PC-9 (cell line): ENCODE measurements around the gene GSK3B. TPM values are rescaled to one million over a fixed set of nuclear protein-coding genes. Genes with fewer than 3 reads are reported as not detected.

Experiments
- BruUV-seq: library from RNA; stranded (reverse); fragments of 400-500 nt; replicated peaks from 2 replicates; lab custom pipeline; 2021; lab: Mats Ljungman, UMichigan
- CTCF ChIA-PET: fragments of 300-600 bp; sonication (Branson Sonifier 250); formaldehyde crosslinking; loops from one replicate; lab custom pipeline; 2022; ENCODE audit warnings: antibody characterized with exemption; lab: Charles Lee
- POLR2A ChIA-PET: fragments of 300-600 bp; sonication (Branson Sonifier 250); formaldehyde crosslinking; loops from one replicate; lab custom pipeline; 2022; ENCODE audit warnings: antibody characterized with exemption; ENCODE audit not compliant: unreplicated experiment; lab: Charles Lee
- DNase-seq, 2 experiments: peaks; one replicate each; pipeline versions ENCODE4 v3.0.0 to v3.0.0-alpha.2; 2015 to 2022; ENCODE audit warnings: mixed read lengths in 1 of 2
- H2AFZ ChIP-seq: fragments of 200-600 bp; sonication (generic); 2 replicates; pipeline ENCODE4 v1.8.1; 2017; ENCODE audit warnings: antibody characterized with exemption
- H3F3A ChIP-seq: fragments of 200-600 bp; sonication (generic); 2 replicates; pipeline ENCODE4 v1.8.1; 2017; ENCODE audit warnings: antibody characterized with exemption, mild to moderate bottlenecking, low read depth; ENCODE audit not compliant: insufficient read depth
- H3K27ac ChIP-seq: fragments of 200-600 bp; sonication (generic); 2 replicates; pipeline ENCODE4 v1.6.1; 2016; ENCODE audit warnings: mixed run types
- H3K27me3 ChIP-seq: fragments of 200-600 bp; sonication (generic); 2 replicates; pipeline ENCODE4 v1.6.1; 2016; ENCODE audit warnings: low read depth, mixed run types; ENCODE audit not compliant: insufficient read depth
- H3K36me3 ChIP-seq: fragments of 200-600 bp; sonication (generic); 2 replicates; pipeline ENCODE4 v1.6.1; 2016; ENCODE audit warnings: low read depth, mixed run types
- H3K4me1 ChIP-seq: fragments of 200-600 bp; sonication (generic); replicated peaks from 2 replicates; pipeline ENCODE4 v1.6.1; 2016; ENCODE audit warnings: mixed run types; ENCODE audit not compliant: insufficient read depth
- H3K4me2 ChIP-seq: fragments of 200-600 bp; sonication (generic); 2 replicates; pipeline ENCODE4 v1.6.1; 2017; ENCODE audit warnings: mixed run types
- H3K4me3 ChIP-seq: fragments of 200-600 bp; sonication (generic); 2 replicates; pipeline ENCODE4 v1.6.1; 2016; ENCODE audit warnings: mixed run types
- H3K79me2 ChIP-seq: fragments of 200-600 bp; sonication (generic); 2 replicates; pipeline ENCODE4 v1.6.1; 2017; ENCODE audit warnings: low read depth, mixed run types
- H3K9me2 ChIP-seq: fragments of 200-600 bp; sonication (generic); 2 replicates; pipeline ENCODE4 v1.8.1; 2017; ENCODE audit warnings: mild to moderate bottlenecking; ENCODE audit not compliant: insufficient read depth
- H3K9me3 ChIP-seq: fragments of 200-600 bp; sonication (generic); 2 replicates; pipeline ENCODE4 v1.8.1; 2016; ENCODE audit warnings: low read depth; ENCODE audit not compliant: insufficient read depth
- H4K20me1 ChIP-seq: fragments of 200-600 bp; sonication (generic); 2 replicates; pipeline ENCODE4 v1.8.1; 2017; ENCODE audit not compliant: insufficient read depth
- CTCF ChIP-seq: fragments of 200-600 bp; sonication (generic); conservative IDR thresholded peaks from 2 replicates; pipeline ENCODE4 v1.6.1; 2017; ENCODE audit warnings: mixed run types, antibody characterized with exemption, mild to moderate bottlenecking, moderate library complexity
- EZH2 ChIP-seq: fragments of 200-600 bp; sonication (generic); IDR thresholded peaks from 2 replicates; pipeline ENCODE4 v1.8.0; 2017; ENCODE audit warnings: antibody characterized with exemption, low read depth
- intact Hi-C: fragments of 100-400 bp; cut with micrococcal nuclease; formaldehyde crosslinking; loops from one replicate; pipeline ENCODE4 v1.10.0; 2022; ENCODE audit not compliant: unreplicated experiment
- total RNA-seq: library from RNA; stranded (reverse); gene quantifications from 2 replicates; pipeline ENCODE4 v1.2.3, GENCODE V29; 2021

The GSK3B gene
- total RNA-seq, 1 experiment from 2014 or later, result 62.0 TPM

- no TSS peak for BruUV-seq
- no peaks in the 10 kb centered on the region for H3K9me2 ChIP-seq
- H3K27me3 ChIP-seq, result no peaks in the 10 kb centered on the region
- peaks cover 6% of the 10 kb centered on the region; the same call in 1 of the 2 replicates for H3K36me3 ChIP-seq
- peaks cover 2% of the 10 kb centered on the region; the same call in 1 of the 2 replicates for H3F3A ChIP-seq
- CTCF ChIA-PET, result no interaction called here
- H3K4me1 ChIP-seq, result no peaks in the 10 kb centered on the region
- intact Hi-C loops, result no loop called here
- TF ChIP-seq EZH2 (no peak), CTCF (no peak)
- H3K4me3 ChIP-seq, result no peak overlapping the region
- H3K27ac ChIP-seq, result no peak overlapping the region
- no peaks in the 10 kb centered on the region for H3K79me2 ChIP-seq
- H4K20me1 ChIP-seq, result no peaks in the 10 kb centered on the region
- DNase-seq, result no peak
- POLR2A ChIA-PET, result no interaction called here
- no peak overlapping the region for H2AFZ ChIP-seq
- H3K9me3 ChIP-seq, result no peaks in the 10 kb centered on the region
- no peak overlapping the region for H3K4me2 ChIP-seq
Observed at GRCh38 chr3:119899192-119899511, 195.1 kb downstream of the GSK3B start.

GRCh38 chr3:119898478-119899191 is 195.6 kb downstream of the GSK3B start:
- no peak overlapping the region for H3K4me3 ChIP-seq
- ChIA-PET CTCF (no interaction called here), POLR2A (no interaction called here)
- no peak for TF ChIP-seq EZH2
- TF ChIP-seq CTCF, result no peak
- no peaks in the 10 kb centered on the region for H3K9me2 ChIP-seq
- H3K27me3 ChIP-seq, result no peaks in the 10 kb centered on the region
- no peaks in the 10 kb centered on the region for H4K20me1 ChIP-seq
- BruUV-seq, result no TSS peak
- H3K36me3 ChIP-seq, result peaks cover 6% of the 10 kb centered on the region; the same call in 1 of the 2 replicates
- no peaks in the 10 kb centered on the region for H3K79me2 ChIP-seq
- no peaks in the 10 kb centered on the region for H3K9me3 ChIP-seq
- H3K4me2 ChIP-seq, result no peak overlapping the region
- intact Hi-C loops, result no loop called here
- H3F3A ChIP-seq, result no peaks in the 10 kb centered on the region
- no peak overlapping the region for H3K27ac ChIP-seq
- no peaks in the 10 kb centered on the region for H3K4me1 ChIP-seq
- no peak for DNase-seq
- H2AFZ ChIP-seq, result no peak overlapping the region

- Histone ChIP-seq H3K9me2 (no peaks in the 10 kb centered on the region), H3K79me2 (no peaks in the 10 kb centered on the region), H4K20me1 (0 out of 2 replicates have a peak, but pooled peaks cover 3% of the 10 kb centered on the region), H3K36me3 (peaks cover 18% of the 10 kb centered on the region; the same call in 1 of the 2 replicates), H3F3A (no peaks in the 10 kb centered on the region), H3K4me1 (no peaks in the 10 kb centered on the region), H3K27ac (no peak overlapping the region), H3K27me3 (no peaks in the 10 kb centered on the region), H3K4me2 (no peak overlapping the region), H2AFZ (no peak overlapping the region), H3K9me3 (0 out of 2 replicates have a peak, but pooled peaks cover 5% of the 10 kb centered on the region), H3K4me3 (no peak overlapping the region)
- POLR2A ChIA-PET, result no interaction called here
- CTCF ChIA-PET, result no interaction called here
- intact Hi-C loops, result loop anchor here (5.0 kb wide), 2 partner anchors 198 to 303 kb away; partner anchors contain the start of gene GSK3B
- no peak for TF ChIP-seq CTCF
- TF ChIP-seq EZH2, result no peak
- no peak for DNase-seq
- no TSS peak for BruUV-seq
Observed at GRCh38 chr3:119894195-119894594, 200.1 kb downstream of the GSK3B start.
